Prostate gland (tissue), 2 donors: ENCODE results near the gene PPP5C.

ENCODE experiments used
- POLR2AphosphoS5 ChIP-seq: sonication (generic); formaldehyde crosslinking; IDR thresholded peaks from one replicate; pipeline ENCODE4 v1.6.1; 2017; ENCODE audit warnings: antibody characterized with exemption
- TF ChIP-seq, protein P1 (sequence below), 4 experiments: fragments of 200-600 bp in 2 of 4; fragments of 450-650 bp in 2 of 4; sonication (generic) in 2 of 4; IDR thresholded peaks; 1 replicate in 3 of 4; 2 replicates in 1 of 4; pipeline ENCODE4 v1.5.1; 2016 to 2019; ENCODE audit warnings: antibody characterized with exemption in 4 of 4, mild to moderate bottlenecking in 2 of 4, moderate library complexity in 2 of 4

DNA sequence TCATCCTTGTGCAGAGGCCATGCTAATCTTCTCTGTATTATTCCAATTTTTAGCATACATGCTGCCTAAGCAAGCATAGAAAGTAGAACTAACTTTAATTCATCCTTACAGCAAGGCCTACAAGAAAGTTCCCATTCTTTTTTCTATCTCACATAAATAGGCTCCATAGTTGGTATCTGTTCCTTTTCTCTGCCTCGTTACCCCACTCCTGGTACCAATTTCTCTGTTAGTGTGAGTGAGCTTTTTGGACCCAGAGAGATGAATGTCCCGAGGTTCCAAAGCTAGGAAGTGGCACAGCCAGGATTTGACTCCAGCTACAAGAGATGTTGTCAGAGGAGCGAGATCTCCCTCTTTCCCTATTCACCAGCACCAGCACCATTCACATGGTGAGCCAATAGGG is 40.4 kb upstream of the PPP5C start:
- TF ChIP-seq, protein P1, sequence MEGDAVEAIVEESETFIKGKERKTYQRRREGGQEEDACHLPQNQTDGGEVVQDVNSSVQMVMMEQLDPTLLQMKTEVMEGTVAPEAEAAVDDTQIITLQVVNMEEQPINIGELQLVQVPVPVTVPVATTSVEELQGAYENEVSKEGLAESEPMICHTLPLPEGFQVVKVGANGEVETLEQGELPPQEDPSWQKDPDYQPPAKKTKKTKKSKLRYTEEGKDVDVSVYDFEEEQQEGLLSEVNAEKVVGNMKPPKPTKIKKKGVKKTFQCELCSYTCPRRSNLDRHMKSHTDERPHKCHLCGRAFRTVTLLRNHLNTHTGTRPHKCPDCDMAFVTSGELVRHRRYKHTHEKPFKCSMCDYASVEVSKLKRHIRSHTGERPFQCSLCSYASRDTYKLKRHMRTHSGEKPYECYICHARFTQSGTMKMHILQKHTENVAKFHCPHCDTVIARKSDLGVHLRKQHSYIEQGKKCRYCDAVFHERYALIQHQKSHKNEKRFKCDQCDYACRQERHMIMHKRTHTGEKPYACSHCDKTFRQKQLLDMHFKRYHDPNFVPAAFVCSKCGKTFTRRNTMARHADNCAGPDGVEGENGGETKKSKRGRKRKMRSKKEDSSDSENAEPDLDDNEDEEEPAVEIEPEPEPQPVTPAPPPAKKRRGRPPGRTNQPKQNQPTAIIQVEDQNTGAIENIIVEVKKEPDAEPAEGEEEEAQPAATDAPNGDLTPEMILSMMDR (IDR thresholded peaks at IDR 0.05), result no peak
- TF ChIP-seq POLR2AphosphoS5, result no peak
